CD4-positive, alpha-beta T cell treated with Interferon alpha-2 for 1 hour (primary cell): ENCODE results near the gene C2orf76.
"Not testable (repeated sequence)": the region's sequence is repeated elsewhere in the genome, so short reads cannot be mapped to it uniquely, and the experiment has no call there.

ENCODE experiments used
- DNase-seq, 2 donors: peaks; one replicate each; pipeline ENCODE4 v3.0.0-alpha.2; 2020 to 2022

The C2orf76 gene

DNA sequence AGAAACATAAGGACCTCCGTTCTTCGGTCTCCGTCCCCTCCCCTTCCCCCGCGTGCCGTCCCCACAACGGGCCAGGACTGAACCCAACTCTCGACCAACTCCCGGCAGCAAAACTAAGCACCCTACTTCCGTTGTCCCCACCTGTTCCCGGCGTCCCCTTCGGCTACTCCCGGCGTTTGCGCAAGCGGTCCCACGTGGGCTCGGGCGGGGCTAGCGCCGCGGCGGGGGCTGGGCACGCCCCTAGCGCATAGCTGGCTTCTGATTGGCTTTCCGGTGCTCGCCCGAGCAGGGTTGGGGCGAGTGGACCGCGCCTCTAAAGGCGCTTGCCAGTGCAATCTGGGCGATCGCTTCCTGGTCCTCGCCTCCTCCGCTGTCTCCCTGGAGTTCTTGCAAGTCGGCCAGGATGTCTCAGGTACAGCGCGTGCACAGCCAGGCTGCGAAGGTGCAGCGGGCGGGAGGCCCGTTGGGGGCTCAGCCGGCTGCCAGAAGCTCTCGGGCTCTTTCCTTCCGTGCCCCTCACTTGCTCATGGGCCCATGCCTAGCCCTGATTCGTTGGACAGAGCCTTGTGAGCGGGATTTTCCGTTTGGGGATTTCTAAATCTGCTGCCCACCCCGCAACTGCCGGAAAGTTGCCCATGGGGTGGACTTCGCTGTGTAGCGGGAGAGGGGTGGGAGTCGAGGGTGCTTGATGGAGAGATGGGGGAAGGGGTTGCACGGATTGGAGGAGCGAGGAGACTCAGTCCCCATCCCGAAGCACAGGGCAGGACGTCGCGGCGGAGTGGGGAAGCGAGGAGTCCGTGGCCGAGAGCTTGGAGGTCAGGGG is at the start of gene C2orf76, which contains the start of gene DBI:
Gene C2orf76, minus strand, starts transcription at position 186 of the 823 bp plus-strand sequence. CDS start 26,875 bp downstream, outside the sequence.
Gene DBI, plus strand, starts transcription at position 329 of the 823 bp plus-strand sequence. Its CDS starts 75 bp downstream, at position 404.
- peak; percentile 92 to 93 for DNase-seq

DNA sequence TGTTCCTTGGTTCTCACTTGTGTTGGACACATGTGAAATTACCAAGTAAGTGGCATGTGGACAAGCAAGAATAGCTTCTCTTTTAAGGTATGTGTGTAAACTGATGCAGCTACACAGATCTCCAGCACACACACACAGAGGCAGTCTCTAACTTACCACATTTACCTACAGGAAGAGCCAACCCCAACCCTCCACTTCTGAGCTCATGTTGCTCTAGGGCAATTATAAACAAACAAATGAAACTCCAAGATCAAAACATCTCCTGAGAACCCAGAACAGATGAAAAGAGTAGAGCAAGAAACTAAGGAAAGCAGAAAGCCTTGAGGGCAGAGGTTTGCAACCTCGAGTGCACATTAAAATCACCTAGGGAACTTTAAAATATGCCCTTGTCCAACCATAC is 49.0 kb upstream of the C2orf76 start:
- no peak for DNase-seq

DNA sequence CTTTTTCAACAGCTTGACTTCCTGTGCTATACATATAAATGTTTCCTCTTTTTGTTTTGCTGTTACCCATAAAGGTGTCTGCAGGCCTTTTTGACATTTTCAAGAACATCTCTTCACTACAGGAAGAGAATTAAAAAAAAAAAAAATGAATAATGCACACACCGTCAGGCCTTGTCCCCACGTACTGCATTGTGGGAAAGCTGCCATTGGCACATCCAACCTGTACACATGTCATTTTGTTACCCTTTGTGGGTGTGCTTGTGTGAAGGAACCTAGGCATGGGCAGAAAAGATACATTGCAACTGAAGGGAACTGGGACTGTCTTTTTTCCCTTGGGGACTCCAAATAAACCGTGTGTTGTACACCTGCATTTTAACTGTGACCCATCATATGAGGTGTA is 48.3 kb upstream of the C2orf76 start:
- DNase-seq: no peak

DNA sequence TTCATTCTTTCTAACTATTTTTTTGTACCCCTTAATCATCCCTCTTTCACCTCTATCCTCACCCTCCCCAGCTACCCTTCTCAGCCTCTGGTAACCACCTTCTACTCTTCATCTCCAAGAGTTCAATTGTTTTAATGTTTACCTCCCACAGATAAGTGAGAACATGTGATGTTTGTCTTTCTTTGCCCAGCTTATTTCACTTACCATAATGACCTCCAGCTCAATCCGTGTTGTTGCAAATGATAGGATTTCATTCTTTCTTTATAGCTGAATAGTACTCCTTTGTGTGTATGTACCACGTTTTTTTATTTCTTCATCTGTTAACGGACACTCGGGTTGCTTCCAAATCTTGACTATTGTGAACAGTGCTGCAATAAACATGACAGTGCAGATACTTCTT is 42.9 kb upstream of the C2orf76 start:
- DNase-seq: no peak

DNA sequence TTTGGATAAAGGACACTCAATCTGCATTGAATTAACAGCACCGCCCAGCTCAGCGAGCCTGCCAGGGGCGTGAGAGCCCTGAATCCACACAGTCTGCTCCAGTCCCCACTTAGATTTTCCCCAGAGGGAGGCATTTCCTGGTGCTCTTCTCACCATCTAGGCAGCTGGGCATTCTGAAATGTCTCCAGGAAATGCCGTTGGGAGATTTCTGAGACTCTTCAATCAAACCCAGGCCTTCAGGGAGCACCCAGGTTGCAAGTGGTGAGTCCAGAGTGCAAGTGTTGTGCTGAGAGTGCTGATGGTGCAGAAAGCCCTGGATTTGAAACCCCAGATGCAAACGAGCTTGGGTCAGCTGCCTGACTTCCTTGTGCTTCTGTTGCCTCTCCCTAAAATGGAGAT is 41.6 kb upstream of the C2orf76 start:
- DNase-seq: no peak

DNA sequence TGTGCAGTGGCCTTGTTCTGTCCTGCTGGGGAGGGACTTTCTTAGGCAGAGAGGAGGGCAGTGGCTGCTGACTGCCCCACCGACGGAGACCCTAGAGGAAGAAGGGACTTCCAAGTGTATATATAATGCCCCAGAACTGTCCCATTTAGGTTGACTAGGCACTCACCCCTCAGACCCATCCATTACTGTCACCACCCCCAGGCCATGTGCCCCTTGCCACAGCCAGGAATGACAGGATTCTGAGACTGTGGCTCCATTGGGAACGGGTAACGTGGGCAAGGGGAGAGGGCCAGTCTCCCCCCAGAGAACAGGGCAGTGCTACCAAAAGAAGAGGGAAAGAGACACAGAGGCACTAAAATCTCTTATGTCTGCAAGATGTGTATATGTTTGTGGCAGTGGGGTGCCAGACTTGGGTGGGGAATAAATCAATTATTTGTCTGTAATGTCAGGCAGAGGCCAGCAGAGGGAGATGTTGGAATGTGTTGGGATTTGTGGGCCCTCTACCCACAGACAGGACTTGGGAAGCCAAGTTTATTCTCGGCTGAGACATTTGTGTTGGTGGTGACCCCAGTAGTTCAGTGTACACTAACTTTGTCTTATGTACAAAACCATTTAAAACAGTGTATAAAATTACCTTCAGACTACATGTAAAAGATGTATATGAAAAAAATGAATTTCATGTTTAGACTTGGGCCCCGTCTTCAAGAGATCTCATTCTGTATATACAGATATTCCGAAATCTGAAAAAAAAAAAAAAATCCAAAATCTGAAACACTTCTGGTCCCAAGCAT is 41.0 kb upstream of the C2orf76 start:
- peak; percentile 22 to 32 for DNase-seq

DNA sequence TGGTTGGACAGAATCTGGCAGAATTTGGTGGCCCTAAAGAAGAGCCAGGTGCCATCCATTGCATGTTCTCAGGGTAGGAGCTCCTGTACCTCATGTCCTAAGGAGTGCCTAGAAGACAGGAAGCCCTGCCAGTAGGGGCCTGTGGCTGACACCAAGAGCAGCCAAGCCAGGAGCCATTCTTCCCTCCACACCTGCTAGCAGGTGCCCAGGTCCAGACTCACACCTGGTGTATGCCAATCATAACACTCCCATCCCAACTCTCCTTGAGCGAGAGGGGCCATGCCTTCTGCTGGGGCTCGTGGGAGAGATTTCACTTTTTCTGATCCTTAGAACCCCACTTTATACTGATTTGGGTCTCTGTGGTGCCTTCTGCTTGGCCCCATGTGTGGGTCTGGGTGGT is 38.5 kb upstream of the C2orf76 start:
- DNase-seq: no peak

DNA sequence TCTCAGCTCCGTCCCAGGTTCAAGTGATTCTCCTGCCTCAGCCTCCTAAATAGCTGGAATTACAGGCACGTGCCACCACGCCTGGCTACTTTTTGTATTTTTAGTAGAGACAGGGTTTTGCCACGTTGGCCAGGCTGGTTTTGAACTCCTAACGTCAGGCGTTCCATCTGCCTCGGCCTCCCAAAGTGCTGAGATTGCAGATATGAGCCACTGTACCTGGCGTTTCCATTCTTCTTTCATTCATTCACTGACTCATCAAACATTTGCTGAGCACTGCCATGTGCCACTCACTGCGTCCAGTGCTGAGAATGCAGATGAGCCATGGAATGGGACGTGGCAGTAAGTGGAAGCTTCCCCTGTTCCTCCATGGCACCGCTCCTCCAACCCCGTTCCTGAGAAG is 37.0 kb upstream of the C2orf76 start:
- not testable (repeated sequence) for DNase-seq

DNA sequence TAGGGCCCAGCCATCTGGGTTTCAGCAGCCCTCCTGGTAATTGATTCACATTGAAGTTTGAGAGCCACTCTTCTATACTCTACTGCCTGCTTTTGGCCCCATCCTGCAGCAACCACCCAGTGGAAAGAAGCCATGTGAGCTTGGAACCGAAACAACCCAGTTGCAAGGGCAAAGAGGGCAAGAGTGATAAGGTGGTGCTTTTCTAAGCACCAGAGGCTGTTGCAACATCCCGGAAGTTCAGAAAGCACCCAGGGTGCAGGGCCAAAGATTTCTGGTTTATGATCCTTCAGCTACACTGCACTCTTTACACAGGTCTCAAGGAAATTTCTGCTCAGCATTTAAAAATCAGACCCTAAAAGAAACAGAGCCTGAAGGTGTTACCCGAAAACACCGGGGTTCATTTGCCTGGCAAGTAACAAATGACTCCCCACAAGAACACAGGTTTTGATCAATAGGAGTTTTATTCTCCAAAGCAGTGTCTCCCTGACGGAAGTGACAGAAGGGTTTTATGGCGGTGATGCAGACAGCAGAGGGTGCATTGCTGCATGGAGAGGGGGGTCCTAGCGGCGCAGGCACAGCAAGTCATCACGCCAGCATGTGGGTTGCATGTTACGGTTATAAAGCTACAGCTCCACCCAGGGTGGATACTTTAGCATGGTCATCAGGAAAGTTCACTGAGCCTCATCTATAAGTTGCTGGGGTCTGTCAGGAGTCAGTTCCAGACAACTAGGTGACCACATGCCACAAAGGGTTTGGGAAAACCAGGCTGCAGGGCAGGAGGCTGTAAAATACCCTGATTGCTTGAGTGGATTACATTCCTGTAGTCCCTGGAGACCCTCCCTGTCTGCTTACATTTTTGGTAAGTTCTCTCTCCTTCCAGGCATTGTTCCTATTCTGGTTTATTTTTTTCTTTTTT is 36.3 kb upstream of the C2orf76 start:
- DNase-seq: no peak

DNA sequence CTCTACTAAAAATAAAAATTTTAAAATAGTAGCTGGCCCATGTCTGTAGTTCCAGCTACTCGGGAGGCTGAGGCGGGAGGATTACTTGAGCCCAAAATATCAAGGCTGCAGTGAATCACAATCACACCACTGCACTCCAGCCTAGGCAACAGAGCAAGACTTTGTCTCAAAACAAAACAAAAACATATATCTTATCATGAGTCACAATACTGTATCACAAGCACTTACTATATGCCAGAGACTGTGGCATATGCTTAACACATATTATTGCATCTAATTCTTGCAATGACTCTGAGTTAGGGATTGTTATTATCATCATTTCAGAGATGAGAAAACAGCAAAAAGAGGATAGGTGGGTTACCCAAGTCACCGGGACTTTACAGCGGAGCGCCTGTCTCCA is 35.5 kb upstream of the C2orf76 start:
- no peak for DNase-seq

DNA sequence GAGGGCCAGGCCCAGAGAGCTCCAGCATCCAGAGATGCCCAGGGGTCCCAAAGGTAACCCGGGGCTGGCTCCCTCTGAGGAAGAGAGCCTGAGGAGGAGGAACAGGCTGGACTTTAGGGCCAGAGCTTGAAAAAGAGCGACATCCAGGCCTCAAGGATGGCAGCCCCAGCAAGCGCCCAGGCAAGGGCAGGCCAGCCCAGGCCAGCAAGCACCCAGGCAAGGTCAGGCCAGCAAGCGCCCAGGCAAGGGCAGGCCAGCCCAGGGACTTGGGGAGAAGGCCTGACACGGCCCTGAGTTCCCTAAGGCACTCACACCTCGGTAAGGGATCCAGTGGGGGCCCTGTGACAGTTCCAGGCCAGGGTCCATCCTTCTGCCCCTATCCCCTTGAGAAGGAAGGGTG is 30.6 kb upstream of the C2orf76 start:
- DNase-seq: no peak

DNA sequence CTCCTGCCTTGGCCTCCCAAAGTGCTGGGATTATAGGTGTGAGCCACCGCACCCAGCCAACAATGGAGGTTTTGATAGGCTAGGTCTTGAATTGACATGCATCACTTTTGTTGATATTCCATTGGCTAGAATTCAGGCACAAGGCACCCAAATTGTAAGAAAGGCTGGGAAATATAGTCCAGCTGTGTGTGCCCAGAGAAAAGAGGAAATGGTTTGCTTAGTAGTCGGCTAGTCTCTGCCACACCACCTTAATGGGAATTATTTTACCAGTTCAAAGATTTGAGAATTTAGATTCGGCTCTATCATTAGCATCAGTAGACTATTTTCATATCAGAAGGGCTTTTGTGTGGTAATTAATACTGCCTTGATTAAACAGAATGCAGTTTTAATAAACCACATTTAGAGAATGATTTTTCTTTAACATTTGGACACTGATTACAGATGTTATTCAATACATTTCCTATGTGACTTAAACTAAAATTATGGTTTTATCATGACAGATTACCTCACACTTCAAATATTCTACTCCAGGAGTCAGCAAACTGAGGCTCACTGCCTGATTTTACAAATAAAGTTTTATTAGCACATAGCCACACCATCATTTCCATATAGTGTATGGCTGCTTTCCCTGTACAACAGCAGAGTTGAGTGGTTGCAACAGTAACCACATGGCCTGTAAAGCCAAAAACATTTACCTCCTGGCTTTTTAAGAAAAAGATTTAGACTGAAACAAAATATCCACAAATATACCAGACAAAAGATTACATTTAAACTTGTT is 27.5 kb upstream of the C2orf76 start:
- DNase-seq: no peak

DNA sequence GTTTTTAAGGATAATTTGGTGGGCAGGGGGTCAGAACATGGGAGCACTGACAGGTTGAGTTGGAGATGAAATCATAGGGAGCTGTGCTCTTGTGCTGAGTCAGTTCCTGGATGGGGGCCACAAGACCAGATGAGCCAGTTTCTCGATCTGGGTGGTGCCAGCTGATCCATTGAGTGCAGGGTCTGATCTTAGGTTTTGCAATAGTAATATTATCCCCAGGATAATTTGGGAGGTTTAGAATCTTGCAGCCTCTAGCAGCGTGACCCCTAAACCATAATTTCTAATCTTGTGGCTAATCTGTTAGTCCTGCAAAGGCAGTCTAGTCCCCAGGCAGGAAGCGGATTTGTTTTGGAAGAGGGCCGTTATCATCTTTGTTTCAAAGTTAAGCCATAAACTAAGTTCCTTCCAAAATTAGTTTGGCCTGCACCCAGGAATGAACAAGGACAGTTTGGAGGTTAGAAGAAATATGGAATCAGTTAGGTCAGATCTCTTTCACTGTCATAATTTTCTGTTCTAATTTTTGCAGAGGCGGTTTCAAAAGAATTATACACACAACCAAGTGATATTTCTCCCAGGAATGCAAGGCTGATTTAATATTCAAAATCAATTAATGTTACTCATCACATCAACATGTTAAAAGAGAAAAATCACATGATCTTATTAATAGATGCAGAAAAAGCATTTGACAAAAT is 23.1 kb upstream of the C2orf76 start:
- no peak for DNase-seq

DNA sequence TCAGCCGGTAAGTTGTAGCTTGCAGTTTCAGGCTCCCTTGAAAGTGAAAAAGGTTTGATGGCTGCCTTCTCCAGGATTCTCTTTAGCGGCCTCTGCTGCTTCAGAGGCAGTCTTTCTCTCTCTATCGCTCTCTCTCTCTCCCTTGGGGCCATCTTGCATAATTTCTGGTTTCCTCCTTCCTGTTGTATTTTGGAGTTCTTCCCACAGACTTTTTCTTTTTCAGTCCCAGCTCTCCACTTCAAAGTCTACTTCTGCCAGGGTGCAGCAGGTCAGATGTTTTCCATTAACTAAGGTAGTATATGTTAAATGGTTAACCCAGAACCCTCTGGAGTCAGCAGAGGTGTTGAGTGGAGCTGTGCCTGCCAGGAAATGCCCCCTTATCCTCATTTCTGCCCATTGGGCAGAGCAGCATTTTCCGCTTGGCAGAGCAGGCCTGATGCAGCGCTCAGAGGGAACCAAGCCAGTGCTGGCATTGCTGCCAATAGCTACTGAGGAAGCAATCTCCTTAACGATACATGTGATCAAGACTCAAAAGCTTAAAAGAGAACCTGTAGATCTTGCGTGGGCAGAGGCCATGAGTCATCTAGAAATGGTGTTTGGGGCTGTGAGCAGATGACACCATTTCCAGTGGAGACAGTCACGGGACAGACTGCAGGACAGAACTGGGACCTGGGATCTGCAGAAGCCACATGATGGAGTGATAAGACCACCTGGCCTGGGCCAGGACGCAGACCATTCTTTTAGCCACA is 20.9 kb upstream of the C2orf76 start:
- DNase-seq: peak in 1 of 2 donors; percentile 21

DNA sequence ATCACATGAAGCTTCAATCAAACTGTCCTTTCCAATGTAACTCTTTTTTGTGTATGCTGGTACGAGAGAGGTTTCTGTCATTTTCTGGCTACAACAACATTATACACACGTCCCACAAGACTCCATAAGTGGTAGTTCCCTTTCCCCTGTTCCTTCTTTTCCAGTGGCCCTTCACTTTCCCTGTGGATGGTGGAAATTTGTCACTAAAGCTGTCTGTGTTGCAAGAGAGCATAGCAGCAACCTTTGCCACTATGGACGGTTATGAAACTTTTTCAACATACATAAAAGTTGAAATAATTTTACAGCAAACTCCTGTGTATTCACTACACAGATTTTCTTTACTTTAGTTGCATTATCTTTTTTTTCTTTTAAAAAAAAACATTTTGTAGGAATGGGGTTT is 18.8 kb upstream of the C2orf76 start:
- DNase-seq: no peak

DNA sequence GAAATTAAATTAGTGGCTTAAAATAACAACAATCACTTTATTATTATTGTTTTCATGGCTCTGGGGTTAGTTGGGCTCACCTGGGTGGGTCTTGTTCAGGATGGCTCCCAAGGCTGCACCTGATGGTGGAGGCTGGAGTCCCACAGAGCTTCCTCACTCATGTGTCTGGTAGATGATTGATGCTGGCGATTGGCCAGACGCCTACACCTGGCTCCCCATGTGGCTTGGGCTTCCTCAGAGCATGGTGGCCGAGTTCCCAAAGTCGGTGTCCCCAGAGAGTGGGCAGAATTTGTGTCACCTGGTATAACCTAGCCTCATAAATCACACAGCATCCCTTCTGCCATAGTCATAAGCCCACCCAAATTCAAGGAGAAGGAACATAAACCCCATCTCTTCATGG is 18.3 kb upstream of the C2orf76 start:
- DNase-seq: no peak

DNA sequence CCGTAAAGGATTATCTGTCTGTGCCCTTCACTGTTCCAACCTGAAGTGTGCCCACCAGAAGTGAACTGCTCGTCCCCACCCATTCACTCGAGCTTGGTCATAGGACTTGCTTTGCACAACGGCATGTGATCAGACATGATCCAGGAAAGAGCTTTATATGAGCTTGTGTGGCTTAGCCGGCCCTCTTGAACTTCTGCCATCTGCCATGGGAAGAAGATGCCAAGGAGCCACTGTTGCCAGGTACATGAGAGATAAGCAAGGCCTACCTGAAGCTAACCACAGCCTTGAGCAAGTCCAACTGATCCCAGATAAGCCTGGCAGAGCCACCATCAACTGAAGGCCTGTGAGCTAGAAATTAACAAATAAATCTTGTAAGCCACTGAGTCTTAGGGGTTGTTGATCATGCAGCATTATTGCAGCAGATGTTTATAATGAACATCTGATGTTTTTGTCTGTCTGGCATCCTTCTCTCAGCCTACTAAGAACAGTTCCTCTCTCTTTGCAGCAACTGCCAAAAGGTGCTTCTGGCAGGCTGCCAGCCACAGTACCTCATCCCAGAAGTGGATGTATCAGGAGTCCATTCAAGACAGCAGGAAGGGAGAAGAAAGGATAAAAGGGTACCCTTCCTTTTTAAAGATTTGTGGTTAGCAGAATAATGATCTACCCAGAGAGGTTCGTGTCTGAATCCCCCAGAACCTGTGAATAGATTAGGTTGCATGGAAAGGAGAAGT is 16.9 kb upstream of the C2orf76 start:
- DNase-seq: no peak

DNA sequence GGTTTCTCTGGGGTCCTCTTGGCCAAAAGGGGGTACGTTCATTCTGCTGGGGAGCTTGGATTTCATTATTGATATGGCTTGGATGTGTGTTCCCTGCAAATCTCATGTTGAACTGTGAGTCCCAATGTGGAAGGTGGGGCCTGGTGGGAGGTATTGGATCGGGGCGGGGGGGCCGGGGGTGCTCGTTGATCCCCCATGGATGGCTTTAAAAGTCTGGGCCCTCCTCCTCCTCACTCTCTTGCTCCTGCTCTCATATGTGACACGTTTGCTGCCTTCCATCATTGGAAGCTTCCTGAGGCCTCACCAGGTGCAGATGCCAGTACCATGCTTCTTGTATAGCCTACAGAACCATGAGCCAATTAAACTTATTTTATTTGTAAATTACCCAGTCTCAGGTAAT is 11.9 kb upstream of the C2orf76 start:
- no peak for DNase-seq

DNA sequence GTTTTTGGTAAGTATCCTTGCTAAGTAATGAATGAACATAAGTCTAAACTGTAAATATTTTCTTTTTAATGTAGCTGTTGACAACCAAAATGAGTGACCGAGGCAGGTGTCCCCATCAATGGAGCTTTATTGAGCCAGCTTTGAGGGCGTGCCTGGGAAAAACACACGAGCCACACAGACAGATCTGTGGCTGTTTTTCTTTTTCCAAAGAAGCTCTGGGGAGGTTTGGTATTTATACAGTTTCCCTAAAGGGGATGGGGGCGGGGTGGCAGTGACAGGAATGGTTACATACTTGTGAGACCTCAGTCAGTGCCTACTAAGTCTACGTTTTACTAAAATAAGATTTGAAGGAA is 11.3 kb upstream of the C2orf76 start:
- no peak for DNase-seq
